ENCODE data around the gene CCDC154.

CCDC154 gene

DNA sequence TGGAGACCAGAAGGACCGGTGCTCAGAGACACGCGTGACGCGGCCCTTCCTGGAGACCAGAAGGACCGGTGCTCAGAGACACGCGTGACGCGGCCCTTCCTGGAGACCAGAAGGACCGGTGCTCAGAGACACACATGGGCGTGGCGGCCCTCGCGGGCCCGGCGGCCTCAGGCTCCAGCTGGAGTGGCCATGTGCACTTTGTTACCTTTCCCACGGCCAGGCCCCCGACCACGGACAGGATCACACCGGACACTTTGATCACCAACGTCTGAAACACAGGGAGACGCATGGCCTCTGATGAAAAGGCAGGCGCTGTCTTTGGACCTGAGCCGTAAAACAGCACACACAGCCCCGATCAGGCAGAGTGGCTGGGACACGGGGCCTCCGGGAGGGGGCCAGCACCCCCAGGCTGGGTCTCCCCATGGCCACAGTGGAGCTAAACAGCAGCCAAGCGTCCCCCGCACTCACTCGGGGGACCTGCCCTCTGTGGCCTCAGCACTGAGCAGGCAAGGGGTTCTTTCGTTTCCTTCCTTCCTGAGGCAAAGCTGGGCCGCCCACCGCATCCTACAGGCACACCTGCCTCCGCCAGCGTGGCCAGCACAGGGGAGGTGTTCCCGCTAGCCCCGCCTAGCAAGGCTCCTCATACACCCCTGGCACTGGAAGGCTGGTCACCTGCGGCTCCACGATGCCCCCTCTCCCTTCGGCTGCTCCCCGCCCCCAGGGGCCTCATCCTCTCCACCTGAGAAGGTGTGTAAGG lies 13.3 kb upstream of the CCDC154 start:
- DNase-seq (ENCODE audit: extremely low read depth in 1 of 2, low read depth in 1 of 2), result no peak

DNA sequence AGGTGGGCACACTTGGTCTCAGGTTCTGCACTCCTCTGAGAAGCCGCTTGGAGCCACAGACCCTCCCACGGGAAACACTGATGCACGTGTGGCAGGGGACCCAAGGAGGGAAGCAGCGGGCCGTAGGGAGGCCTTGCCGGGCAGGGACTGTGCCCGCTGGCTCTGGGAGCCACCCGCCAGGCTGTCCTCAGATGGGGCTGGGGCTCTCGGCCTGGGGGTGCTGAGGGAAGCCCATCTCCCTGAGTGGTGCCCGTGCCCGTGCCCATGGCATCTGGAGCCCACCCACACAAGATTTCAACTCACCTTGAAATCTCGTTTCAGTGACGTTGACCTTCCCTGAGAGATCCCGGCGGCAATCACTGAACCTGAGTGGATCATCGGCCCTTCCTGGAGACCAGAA lies 12.6 kb upstream of the CCDC154 start:
- DNase-seq (ENCODE audit: extremely low read depth in 1 of 2, low read depth in 1 of 2), result no peak

- no peak for DNase-seq (ENCODE audit: extremely low read depth in 1 of 2, low read depth in 1 of 2)
These were observed 11.1 kb upstream of the CCDC154 start for GRCh38 chr16:1455190-1456171.

- no peak for DNase-seq (ENCODE audit: extremely low read depth in 1 of 2, low read depth in 1 of 2)
These were observed 10.2 kb upstream of the CCDC154 start for GRCh38 chr16:1454561-1454960.

DNA sequence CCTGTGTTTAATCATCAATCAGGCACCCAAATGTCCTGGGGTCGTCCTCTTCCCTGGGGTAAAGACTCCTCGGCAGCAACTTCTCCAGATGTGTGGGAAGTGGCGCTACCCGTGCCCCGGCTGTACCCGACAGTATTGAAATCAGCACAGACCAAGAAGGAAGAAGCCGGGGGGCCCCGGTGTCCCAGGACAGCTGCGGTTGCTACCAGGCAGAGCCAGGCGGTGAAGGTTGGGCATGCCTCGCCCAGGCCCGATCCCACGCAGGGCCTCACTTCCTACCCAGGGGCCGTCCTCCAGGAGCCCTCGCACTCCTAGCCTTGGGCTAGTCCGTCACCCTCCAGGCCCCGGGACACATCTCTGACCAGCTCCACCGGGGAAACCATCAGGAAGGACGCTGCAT lies 9.0 kb upstream of the CCDC154 start:
- no peak for DNase-seq (ENCODE audit: extremely low read depth in 1 of 2, low read depth in 1 of 2)

GRCh38 chr16:1452530-1452929 lies 8.2 kb upstream of the CCDC154 start:
- no peak for DNase-seq (ENCODE audit: extremely low read depth in 1 of 2, low read depth in 1 of 2)

- no peak for DNase-seq (ENCODE audit: extremely low read depth in 1 of 2, low read depth in 1 of 2)
These were observed 7.5 kb upstream of the CCDC154 start for GRCh38 chr16:1451702-1452392.

DNA sequence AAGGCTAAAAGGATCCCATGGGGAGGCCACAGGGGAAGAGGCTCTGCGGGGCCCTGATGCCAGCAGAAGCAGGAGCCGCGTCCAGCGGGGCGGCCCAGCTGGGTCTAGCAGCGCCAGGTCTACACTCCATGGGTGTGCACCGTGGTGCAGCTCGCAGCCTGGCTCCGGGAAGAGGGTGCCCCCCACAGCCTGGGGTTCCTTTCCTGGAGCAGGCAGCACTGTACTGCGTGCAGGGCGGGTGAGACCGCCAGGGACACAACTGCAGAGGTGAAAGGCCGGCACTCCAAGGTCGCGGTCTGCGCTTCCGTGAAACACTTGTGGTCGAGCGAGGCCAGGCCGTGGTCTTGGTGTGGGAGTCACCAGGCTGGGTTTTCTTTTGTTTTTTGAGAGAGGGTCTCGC lies 6.5 kb upstream of the CCDC154 start:
- DNase-seq (ENCODE audit: extremely low read depth in 1 of 2, low read depth in 1 of 2), result no peak

DNA sequence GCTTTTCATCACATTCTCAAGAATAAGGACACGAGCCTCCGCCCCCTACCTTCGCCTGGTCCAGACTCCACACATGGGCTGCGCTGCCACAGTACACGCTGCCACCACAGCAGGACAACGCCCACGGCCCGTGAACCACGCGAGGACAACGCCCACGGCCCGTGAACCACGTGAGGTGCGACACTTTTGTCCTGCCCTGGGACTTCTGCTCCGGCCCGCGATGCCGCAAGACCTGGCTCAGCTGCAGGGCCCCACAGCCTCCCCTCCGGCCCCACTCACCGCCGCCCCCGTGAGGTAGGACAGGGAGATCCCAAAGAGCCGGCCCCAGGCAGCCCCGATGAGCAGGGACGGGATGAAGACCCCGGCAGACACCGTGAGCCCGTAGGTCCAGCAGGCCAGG lies 5.9 kb upstream of the CCDC154 start:
- no peak for DNase-seq (ENCODE audit: extremely low read depth in 1 of 2, low read depth in 1 of 2)

DNA sequence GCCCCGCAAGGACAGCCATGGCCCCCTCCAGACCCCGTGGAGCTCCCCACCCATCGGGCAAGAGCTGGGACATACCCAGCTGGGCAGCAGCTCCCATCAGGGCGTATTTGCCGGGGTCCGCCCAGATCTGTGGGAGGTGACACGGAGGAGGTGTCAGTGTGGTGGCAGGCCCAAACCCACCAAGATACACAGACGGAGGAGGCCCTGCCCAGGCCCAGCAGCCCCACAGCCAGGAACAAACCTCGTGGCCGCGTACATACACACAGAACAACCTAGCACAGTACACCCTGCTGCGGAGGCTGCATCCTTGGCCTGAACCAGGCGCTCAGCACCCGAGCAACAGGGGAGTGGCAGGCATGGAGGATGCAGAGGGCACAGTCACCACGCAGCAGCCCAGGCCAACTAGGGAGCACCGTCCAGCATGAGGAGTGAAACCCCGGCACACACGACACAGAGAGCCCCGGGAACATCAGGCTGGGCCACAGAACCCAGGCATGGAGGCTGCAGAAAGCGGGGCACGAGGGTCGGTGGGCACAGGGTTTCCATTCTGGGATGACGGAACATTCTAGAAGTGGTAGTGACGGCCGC lies 4.9 kb upstream of the CCDC154 start:
- no peak for DNase-seq (ENCODE audit: extremely low read depth in 1 of 2, low read depth in 1 of 2)

DNA sequence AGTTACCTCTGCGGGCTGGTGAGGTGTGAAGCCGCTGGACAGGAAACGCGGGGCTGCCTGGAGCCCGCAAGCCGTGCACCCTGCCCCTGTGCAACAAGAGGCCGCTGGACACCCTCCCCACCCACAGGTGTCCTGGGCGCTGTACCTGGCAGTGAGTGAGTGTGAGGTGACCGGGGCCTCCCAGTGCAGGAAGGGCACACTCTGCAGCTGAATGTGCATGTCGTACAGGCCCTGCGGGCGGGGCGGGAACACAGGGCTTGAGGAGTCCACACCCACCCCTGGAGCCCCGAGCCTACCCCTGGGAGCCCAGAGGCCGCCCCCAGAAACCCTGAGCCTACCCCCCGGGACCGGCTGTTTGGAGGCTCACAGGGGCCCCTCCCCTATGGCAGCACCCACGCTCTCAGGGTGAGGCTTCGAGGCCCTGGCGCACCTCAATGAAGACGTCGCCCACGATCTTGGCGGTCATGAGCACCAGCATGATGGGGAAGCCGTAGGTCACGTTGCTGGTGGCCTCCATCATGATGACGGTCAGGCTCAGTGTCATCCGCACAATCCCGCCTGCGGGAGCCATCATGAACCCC lies 4.3 kb upstream of the CCDC154 start:
- no peak for DNase-seq (ENCODE audit: extremely low read depth in 1 of 2, low read depth in 1 of 2)

DNA sequence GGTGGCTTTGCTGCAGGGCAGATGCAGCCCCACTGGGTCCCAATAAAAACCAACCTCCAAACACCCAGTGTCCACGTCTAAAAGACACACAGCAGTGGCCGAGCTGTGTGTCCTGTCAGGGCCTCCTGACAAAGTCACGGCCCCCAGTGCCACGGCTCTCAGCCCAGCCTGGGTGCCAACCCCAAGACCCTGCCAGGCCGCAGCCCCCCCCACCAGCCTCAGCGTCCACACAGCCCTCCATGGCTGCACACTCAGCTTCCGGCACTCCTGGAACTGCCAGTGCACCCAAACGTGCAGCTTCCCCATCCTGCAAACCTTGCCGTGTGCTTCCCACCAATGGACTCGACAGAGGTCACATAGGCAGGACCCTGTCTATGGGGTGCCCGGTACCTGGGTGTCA lies 3.6 kb upstream of the CCDC154 start:
- no peak for DNase-seq (ENCODE audit: extremely low read depth in 1 of 2, low read depth in 1 of 2)

GRCh38 chr16:1446296-1447080 lies 2.1 kb upstream of the CCDC154 start:
- no peak for DNase-seq (ENCODE audit: extremely low read depth in 1 of 2, low read depth in 1 of 2)

- no peak for DNase-seq (ENCODE audit: extremely low read depth in 1 of 2, low read depth in 1 of 2)
These were observed 1.3 kb upstream of the CCDC154 start for GRCh38 chr16:1445518-1446203.

DNA sequence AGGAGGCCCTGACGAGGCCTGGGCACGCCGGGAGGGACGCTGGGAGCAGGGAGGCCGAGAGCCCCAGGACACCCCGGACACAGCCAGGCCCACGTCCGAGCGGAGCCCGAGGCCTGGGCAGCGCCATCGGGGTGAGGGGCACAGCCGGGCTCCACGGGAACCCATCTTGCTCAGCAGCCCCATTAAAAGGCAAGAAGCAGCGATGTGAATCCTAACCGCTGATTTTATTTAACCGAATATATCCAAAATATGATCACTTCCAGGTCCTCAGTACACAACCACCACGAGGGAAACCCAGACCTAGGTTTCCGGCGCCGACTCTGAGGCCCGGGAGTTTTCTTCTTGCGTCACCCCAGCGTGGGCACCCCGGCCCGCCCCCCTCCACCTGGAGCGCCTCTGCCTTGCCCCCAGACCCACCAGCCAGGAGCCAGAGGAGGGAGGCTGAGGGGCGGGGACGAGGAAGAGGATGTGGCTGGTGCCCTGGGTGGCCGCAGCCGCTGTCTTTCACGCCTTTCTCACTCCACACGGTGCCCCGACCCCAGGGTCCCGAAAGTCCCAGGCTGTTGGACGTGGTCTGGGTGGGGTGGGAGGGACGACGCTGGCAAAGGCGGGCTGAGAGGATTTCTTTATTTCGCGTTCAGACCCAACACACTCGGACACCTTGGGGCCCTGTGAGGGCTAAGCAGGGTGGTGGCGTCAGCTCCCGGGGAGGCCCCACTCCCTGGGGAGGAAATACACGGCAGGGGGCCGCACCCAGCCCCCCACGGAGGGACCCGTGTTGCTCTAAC lies 568 bp upstream of the CCDC154 start:
- DNase-seq (ENCODE audit: extremely low read depth in 1 of 2, low read depth in 1 of 2), result no peak

GRCh38 chr16:1443403-1443973 lies 868 bp downstream of the CCDC154 start:
- no peak for DNase-seq (ENCODE audit: extremely low read depth in 1 of 2, low read depth in 1 of 2)

- no peak for DNase-seq (ENCODE audit: extremely low read depth in 1 of 2, low read depth in 1 of 2)
These were observed 1.7 kb downstream of the CCDC154 start for GRCh38 chr16:1442697-1443096.

GRCh38 chr16:1441391-1441829 lies 2.9 kb downstream of the CCDC154 start:
- no peak for DNase-seq (ENCODE audit: extremely low read depth in 1 of 2, low read depth in 1 of 2)
